Hepatocyte (in vitro differentiated cells): ENCODE measurements around the gene SPTBN5.

ENCODE experiments used
- EZH2 ChIP-seq: fragments of 200-600 bp; sonication (generic); IDR thresholded peaks from 2 replicates; pipeline ENCODE4 v1.6.1; 2016; ENCODE audit warnings: antibody characterized with exemption, mild to moderate bottlenecking, borderline replicate concordance
- EZH2phosphoT487 ChIP-seq: fragments of 200-600 bp; sonication (generic); IDR thresholded peaks from one replicate; pipeline ENCODE4 v1.6.1; 2018; ENCODE audit warnings: antibody characterized with exemption, mild to moderate bottlenecking, low read depth, moderate library complexity; ENCODE audit not compliant: unreplicated experiment, severe bottlenecking
- TF ChIP-seq, protein P1 (sequence below): fragments of 200-600 bp; sonication (generic); IDR thresholded peaks from 2 replicates; pipeline ENCODE4 v1.5.1; 2016; ENCODE audit warnings: antibody characterized with exemption, mild to moderate bottlenecking; ENCODE audit not compliant: poor library complexity

DNA sequence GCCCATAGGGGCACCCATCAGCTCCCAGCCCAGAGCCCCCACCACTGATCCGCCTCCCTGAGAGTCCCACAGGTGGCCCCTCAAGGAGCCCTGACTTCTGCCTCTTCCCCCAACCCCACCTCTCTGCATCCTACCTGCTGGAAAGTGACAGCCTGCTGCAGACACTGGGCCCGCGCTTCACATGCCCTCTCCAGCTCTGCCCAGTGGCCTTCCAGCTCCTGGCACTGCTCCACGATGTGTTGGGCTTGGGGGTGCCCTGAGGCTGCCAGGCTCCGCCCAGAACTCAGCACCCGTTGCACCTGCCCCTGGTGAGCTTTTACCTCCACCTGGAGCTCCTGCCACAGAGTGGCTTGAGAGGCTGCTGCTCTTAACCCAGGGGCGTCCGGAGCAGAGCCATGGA, 20.1 kb downstream of the SPTBN5 start:
- TF ChIP-seq, protein P1, sequence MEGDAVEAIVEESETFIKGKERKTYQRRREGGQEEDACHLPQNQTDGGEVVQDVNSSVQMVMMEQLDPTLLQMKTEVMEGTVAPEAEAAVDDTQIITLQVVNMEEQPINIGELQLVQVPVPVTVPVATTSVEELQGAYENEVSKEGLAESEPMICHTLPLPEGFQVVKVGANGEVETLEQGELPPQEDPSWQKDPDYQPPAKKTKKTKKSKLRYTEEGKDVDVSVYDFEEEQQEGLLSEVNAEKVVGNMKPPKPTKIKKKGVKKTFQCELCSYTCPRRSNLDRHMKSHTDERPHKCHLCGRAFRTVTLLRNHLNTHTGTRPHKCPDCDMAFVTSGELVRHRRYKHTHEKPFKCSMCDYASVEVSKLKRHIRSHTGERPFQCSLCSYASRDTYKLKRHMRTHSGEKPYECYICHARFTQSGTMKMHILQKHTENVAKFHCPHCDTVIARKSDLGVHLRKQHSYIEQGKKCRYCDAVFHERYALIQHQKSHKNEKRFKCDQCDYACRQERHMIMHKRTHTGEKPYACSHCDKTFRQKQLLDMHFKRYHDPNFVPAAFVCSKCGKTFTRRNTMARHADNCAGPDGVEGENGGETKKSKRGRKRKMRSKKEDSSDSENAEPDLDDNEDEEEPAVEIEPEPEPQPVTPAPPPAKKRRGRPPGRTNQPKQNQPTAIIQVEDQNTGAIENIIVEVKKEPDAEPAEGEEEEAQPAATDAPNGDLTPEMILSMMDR: no peak
- TF ChIP-seq EZH2 (no peak), EZH2phosphoT487 (no peak)
